Stimulated activated naive CD4-positive, alpha-beta T cell treated with Interleukin-2 at 50 U/mL for 16 hours (primary cell): ENCODE data around the gene IL13RA1.
"Not testable (repeated sequence)": the region's sequence is repeated elsewhere in the genome, so short reads cannot be mapped to it uniquely, and the experiment has no call there.

Experiments
- DNase-seq: peaks from one replicate; lab custom pipeline; 2025; lab: John Stamatoyannopoulos, UW

Gene IL13RA1

GRCh38 chrX:118780509-118780908 is 53.1 kb downstream of the IL13RA1 start:
- no peak for DNase-seq

GRCh38 chrX:118780911-118781310 is 53.5 kb downstream of the IL13RA1 start:
- no peak for DNase-seq

GRCh38 chrX:118795528-118796280 is 68.3 kb downstream of the IL13RA1 start:
- no peak for DNase-seq

- DNase-seq = no peak
These were observed 75.5 kb downstream of the IL13RA1 start for GRCh38 chrX:118802857-118803256.

- DNase-seq = no peak
These were observed 80.0 kb downstream of the IL13RA1 start for GRCh38 chrX:118807151-118808017.

- not testable (repeated sequence) for DNase-seq
These were observed 89.9 kb downstream of the IL13RA1 start for GRCh38 chrX:118817257-118817656.

GRCh38 chrX:118823263-118824172 is 96.1 kb downstream of the IL13RA1 start, which contains the start of gene ZCCHC12:
Gene ZCCHC12 (plus strand): TSS chrX:118823824. CDS start chrX:118825245, 1,421 bp downstream.
- DNase-seq = peak; percentile 3

GRCh38 chrX:118824173-118824730 is 96.8 kb downstream of the IL13RA1 start:
- no peak for DNase-seq

- no peak for DNase-seq
These were observed 97.8 kb downstream of the IL13RA1 start for GRCh38 chrX:118825227-118825626.

GRCh38 chrX:118839334-118839958 is 112.0 kb downstream of the IL13RA1 start:
- DNase-seq = peak; percentile 49
